UCSD-AML1 (cell line): ENCODE results near the gene TFPI.
A peak's percentile ranks its signal among the peaks of the same experiment; 100 is the strongest.
"Not testable (repeated sequence)": the region's sequence is repeated elsewhere in the genome, so short reads cannot be mapped to it uniquely, and the experiment has no call there.

ENCODE experiments used
- DNase-seq: peaks from one replicate; lab custom pipeline; 2025; ENCODE audit not compliant: unreplicated experiment; lab: John Stamatoyannopoulos, UW

Gene TFPI

DNA sequence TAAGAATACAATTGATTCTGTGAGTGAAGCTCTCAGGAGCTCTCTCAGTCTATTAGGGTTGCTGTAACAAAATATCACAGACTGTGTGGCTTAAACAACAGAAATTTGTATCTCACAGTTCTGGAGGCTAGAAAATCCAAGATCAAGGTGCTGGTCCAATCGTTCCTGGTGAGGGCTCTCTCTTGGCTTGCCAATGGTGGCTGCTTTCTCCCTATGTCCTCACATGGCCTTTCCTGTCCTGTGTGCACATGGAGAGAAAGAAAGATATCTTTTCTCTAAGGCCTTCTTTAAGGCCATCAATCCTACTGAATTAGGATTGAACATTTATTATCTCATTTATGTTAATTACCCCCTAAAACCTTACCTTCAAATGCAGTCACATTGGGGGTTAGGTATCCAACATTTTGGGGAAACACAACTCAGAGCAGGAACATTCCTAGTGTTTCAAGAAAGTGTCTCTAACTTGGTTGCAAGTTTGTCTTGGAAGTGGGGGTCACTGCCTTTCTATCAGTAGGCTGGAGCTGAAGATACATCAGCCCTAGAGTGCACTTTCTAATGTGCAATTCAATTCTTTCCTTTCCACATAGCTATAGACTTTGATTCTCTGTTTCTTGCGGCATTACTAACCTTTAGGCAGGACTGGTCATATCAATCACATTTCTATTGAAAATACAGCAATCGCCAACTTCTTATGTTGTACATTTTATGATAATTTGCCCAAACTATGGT lies 24.8 kb downstream of the TFPI start:
- DNase-seq: no peak

DNA sequence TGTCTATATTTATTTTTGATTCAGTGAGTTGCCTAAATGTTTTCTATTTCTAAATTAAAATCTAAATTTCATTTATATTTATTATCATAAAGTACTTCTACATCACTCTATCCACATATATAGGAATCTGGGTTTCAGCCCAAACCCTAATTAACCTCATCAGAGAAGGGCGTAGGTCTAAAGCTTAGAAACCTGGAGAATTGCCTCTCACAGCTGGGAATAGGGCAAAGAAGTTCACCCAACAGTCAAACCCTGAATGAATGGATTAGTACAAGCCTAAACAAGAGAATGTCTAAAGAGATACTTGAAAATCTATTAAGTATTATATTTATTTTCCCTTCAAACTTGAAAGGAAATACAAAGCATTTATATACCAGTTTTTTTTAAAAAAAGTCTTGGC lies 26.2 kb downstream of the TFPI start:
- DNase-seq: no peak

DNA sequence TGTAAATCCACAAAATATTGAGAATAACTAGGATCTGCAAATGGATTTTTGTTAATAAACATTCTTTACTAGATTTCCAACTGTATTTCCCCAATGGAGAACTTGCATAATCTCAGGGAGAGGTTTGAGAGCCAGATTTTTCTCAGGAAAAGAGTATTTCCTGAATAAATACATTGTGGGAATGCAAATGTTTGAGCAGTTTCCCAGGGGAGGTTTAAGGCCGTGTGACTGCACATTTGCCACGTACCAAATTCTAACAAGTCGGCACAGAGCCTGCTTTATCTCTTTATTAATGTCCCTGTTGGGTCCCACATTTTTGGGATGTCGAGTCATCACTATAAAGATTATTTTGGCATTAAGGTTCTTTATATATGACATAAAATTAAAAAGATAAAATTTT lies 27.0 kb downstream of the TFPI start:
- DNase-seq: no peak

DNA sequence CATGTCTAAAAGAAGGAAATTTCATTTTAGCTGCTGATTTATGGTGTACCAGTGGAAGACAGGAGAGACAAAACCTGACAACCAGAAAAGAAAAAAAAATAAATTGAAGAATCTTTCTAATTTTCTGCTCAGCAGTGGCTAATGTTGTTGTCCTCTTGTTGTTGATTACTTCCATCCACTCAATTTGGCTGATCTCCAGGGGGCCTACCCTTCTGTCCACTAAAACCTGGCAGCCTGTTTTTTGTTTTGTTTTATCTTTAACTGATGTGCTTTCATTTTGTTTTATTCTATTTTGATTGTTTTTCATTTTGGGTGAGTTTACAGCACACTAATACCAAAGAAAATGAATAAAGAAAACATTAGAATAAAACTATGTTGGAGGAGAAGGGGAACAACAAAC lies 27.4 kb downstream of the TFPI start:
- DNase-seq: no peak

DNA sequence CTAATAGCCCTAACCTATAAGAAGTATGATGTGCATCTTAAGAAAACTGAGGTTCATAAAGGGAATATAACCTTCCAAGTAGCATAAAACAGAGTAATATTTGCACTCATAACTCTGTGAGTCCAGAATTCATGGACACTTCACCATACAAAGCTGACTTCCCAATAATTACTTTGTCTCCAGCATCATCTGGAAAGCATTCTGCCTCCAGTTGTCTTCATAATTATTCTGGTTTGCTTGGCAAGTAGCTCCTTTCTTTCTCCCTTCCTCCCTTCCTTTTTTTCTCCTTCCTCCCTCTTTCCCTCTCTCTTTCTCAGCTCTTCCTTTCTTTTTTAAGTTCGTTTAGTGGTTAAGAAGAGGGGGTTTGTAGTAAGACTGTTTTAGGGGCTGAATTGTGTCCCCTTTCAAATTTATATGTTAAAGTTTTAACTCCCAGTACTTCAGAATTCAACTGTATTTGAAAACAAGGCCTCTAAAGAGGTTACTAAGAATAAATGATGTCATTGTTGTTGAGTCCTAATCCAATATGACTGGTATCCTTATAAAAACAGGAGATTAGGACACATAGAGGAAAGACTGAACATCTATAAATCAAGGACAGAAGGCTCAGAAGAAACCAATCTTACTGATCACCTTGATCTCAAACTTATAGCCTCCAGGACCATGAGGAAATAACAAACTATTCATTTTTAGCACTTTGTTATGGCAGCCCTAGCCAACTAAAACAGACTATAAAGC lies 28.9 kb downstream of the TFPI start:
- no peak for DNase-seq

DNA sequence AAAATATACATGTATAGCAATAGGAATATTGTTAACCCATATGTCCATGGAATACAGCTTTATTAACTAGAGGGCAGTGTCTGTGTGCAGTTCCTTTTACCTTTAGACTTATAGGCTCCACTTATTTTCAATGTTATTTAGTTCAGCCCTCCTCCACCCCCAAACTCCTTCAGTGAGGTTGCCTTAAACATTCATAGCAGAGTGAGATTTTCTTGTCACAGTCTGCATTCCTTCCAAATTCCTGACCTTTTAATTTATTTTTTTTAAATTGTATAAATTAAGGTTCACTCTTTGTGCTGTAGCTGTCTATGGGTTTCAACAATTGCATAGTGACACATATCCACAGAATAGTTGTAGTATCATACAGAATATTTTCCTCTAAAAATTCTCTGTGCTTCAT lies 30.9 kb downstream of the TFPI start:
- DNase-seq: no peak

DNA sequence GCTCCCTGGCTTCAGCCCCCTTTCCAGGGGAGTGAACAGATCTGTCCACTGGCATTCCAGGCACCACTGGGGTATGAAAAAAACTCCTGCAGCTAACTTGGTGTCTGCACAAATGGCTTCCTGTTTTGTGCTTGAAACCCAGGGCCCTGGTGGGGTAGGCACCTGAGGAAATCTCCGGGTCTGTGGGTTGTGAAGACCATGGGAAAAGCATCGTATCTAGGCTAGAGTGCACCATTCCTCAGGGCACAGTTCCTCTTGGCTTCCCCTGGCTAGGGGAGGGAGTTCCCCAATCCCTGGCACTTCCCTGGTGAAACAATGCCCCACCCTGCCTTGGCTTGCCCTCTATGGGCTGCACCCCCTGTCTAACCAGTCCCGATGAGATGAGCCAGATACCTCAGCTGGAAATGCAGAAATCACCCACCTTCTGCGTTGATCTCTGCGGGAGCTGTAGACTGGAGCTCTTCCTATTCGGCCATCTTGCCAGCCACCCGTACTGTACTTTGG lies 34.1 kb downstream of the TFPI start:
- DNase-seq: no peak

DNA sequence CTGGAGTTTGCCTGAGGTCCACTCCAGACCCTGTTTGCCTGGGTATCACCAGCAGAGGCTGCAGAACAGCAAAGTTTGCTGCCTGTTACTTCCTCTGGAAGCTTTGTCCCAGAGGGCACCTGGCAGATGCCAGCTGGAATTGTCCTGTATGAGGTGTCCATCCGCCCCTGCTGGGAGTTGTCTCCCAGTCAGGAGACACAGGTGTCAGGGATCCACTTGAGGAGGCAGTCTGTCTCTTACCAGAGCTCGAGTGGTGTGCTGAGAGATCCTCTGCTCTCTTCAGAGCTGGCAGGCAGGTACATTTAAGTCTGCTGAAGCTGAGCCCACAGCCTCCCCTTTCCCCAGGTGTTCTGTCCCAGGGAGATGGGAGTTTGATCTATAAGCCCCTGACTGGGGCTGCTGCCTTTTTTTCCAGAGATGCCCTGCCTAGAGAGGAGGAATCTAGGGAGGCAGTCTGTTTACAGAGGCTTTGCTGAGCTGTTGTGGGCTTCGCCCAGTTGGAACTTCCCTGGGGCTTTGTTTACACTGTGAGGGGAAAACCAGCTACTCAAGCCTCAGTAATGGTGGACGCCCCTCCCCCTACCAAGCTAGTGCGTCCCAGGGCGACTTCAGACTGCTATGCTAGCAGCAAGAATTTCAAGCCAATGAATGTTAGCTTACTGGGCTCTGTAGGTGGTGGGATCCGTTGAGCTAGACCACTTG lies 34.7 kb downstream of the TFPI start:
- DNase-seq: no peak

DNA sequence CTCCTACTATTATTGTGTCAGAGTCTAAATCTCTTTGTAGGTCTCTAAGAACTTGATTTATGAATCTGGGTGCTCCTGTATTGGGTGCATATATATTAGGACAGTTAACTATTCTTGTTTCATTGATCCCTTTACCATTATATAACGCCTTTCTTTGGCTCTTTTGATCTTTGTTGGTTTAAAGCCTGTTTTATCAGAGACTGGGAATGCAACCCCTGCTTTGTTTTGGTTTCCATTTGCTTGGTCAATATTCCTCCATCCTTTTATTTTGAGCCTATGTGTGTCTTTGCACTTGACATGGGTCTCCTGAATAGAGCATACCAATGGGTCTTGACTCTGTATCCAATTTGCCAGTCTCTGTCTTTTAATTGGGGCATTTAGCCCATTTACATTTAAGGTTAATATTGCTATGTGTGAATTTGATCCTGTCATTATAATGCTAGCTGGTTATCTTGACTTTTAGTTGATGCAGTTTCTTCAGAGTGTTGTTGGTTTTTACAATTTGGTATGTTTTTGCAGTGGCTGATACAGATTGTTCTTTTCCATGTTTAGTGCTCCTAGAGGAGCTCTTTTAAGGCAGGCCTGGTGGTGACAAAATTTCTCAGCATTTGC lies 36.4 kb downstream of the TFPI start:
- not testable (repeated sequence) for DNase-seq

DNA sequence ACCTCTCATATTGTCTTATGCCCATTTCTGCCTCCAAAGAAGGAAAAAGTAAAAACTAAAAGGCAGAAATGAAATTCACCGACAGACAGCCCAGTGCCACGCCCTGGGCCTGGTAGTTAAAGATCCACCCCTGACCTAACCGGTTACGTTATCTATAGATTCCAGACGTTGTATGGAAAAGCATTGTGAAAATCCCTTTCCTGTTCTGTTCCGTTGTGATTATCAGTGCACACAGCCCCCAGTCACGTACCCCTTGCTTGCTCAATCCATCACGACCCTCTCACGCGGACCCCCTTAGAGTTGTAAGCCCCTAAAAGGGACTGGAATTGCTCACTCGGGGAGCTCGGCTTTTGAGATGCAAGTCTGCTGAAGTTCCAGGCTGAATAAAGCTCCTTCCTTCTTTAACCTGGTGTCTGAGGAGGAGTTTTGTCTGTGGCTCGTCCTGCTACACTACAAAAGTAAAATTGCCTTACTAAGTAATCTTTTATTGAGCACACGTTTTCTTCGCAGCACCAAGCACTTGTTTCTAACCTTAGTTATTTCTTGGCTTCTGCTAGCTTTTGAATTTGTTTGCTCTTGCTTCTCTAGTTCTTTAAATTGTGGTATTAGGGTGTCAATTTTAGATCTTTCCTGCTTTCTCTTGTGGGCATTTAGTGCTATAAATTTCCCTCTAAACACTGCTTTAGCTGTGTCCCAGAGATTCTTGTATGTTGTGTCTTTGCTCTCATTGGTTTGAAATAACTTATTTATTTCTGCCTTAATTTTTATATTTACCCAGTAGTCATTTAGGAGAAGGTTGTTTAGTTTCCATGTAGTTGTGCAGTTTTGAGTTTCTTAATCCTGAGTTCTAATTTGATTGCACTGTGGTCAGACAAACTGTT lies 37.4 kb downstream of the TFPI start:
- DNase-seq: not testable (repeated sequence)

DNA sequence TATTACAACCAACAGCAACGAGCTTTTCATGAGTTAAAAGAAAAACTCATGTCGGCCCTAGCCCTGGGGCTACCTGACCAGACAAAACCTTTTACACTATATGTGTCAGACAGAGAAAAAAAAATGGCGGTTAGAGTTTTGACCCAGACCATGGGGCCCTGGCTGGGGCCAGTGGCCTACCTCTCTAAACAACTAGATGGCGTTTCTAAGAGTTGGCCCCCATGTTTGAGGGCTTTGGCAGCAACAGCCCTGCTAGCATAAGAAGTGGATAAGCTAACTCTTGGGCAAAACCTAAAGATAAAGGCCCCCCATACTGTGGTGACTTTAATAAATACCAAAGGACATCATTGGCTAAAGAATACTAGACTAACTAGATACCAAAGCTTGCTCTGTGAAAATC lies 39.3 kb downstream of the TFPI start:
- no peak for DNase-seq

DNA sequence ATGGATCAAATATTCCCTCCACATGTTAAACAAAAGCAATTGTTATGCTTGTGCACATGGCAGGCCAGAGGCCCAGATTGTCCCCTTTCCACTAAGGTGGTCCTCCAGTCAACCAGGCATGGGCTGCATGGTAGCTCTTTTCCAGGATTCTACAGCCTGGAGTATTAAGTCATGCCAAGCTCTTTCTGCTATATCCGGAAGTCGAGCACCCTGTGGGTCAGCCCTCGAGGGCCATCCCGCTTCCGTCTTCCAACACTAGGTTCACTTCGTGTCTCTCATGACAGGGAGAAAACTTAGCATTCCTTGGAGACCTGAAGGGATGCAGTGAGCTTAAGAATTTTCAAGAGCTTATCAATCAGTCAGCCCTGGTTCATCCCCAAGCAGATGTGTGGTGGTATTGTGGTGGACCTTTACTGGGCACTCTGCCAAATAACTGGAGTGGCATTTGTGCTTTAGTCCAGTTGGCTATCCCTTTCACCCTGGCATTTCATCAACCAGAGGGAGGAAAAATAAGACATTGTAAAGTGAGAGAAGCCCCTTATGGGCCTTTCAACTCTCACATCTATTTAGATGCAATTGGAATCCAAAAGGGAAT lies 39.9 kb downstream of the TFPI start:
- not testable (repeated sequence) for DNase-seq

DNA sequence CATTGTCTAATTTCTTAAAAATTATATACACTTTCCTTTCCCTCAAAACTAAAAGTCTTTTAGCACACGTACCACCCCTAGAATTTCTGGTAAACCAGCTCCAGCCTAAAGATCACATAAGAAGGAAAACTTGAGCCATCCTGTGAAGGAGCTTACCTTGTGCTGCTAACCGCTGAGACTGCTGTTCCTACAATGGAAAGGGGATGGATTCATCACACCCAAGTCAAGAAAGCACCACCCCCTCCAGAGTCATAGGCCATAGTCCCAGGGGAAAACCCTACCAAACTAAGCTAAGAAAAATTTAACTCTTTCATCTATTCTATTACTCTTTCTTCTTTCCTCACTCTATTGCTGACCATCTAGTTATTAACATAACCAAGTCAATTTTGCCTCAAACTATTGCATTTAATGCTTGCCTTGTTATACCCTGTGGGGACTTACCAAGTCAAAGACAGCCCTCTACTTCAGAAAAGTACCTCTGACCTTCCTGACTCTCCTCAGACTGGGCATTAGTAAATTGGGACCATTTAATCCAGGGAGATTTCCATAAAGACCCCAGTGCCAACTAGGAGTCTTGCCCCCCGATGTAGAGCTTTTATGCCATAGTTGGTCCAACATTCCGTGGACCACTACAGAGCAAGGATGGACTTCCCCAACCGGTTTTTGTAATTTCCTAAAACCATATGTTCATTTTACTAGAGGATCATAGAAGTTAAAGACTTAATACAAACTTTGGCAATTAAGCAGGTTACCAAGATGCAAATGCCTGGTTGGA lies 40.6 kb downstream of the TFPI start:
- not testable (repeated sequence) for DNase-seq

DNA sequence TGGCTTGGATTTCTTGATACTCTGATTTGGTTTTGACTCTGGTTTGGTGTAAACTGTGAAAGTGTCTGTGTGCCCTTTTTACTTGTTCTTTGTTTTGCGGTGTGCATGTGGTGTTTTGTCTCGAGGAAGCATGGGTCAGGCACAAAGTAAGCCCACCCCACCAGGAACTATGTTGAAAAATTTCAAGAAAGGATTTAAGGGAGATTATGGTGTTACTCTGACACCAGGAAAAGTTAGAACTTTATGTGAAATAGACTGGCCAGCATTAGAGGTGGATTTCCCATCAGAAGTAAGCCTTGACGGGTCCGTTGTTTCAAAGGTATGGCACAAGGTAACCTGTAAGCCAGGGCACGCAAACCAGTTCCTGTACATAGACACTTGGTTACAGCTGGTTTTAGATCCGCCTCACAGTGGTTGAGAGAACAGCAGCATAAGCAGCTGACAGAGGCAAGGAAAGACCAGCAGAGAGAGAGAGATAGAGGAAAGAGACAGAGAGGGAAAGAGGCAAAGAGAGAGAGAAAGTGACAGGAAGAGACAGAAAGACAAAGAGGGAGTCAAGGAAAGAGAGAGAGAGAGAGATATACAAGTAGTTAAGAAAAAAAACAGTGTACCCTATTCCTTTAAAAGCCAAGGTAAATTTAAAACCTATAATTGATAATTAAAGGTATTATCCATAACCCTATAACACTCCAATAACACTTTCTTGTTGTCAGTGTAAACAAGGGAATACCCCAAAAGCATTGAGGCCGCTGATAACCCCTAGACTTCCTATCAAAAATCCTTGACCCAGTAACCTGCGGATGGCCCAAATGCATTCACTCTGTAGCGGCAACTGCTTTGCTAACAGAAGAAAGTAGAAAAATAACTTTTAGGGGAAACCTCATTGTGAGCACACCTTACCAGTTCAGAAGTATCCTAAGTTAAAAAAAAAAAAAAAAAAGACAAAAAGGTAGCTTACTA lies 42.6 kb downstream of the TFPI start:
- DNase-seq: no peak

DNA sequence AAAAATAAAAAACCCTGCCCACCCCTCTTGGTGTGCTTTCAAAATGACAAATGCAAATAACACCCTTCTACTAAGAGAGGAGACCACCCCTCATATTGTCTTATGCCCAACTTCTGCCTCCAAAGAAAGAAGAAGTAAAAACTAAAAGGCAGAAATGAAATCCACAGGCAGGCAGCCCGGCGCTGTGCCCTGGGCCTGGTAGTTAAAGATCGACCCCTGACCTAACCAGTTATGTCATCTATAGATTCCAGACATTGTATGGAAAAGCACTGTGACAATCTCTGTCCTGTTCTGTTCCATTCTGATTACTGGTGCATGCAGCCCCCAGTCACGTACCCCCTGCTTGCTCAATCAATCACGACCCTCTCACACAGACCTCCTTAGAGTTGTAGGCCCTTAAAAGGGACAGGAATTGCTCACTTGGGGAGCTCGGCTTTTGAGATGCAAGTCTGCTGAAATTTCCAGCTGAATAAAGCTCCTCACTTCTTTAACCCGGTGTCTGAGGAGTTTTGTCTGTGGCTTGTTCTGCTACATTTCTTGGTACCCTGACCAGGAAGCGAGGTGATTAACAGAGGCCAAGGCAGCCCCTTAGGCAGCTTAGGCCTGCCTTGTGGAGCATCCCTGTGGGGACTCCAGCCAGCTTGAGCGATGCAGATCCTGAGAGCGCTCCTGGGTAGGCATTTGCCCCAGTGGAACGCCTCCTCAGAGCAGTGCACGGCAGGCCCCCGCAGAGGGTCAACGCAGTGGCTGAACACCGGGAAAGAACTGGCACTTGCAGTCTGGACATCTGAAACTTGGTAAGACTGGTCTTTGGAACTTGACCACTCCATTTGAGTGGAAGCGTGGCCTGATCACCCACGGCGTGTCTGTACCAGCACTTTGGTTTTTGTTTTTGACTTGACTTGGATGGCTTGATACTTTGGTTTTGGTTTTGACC lies 43.5 kb downstream of the TFPI start:
- DNase-seq: peak; percentile 7

DNA sequence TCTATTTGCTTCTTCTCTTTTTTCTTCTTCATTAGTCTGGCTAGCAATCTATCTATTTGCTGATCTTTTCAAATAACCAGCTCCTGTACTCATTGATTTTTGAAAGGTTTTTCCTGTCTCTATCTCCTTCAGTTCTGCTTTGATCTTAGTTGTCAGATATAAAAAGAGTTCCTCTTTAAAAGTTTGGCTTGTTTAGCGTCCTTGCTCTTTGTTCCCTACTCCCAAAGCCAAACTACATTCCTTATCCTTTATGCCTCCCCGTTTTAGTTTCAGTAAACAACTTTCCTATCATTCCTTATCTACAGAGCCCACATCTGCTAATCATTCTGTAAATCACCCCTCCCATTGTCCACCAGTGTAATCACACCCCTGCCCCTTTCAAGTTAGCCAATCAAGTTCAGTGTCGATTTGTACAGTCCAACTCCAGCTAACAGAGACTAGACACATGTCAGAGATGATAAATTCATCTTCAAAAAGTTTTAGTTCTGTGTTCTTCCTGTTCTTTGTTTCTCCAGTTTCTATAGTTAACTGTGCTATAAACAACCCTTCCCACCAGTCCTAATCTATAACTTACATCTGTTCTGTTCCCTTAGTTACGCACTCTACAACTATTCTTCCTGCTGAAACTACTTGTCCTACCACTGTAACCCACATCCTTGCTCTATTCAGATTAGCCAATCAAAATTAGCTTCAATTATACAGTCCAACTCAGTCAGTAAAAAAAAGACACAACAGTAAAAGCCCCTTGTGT lies 44.4 kb downstream of the TFPI start:
- no peak for DNase-seq
